GF-D8 (cell line): Measurements from ENCODE around the gene KIAA1328.
"Not testable (repeated sequence)": the region's sequence is repeated elsewhere in the genome, so short reads cannot be mapped to it uniquely, and the experiment has no call there.

ENCODE experiments used
- DNase-seq: peaks from one replicate; lab custom pipeline; 2025; lab: John Stamatoyannopoulos, UW

Gene KIAA1328

GRCh38 chr18:36887864-36888263, 58.9 kb downstream of the KIAA1328 start:
- no peak for DNase-seq

DNA sequence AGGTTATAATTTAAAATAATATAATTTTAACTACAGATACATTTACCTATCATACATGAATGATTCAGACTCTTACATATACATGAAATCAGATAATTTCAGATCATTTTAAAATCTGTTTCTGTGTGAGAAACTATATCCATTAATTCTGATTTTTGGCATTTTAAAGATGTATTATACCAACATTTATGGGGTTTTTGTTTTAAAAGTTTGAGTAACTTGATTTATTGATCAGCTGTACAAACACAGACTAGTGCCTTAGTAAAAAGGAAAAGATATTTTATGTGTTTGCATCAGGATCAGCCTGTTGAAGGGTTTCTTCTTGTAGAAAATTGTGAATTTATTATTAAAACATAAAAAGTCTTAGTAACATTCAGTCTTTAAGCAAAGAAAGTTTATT, 59.9 kb downstream of the KIAA1328 start:
- DNase-seq = no peak

DNA sequence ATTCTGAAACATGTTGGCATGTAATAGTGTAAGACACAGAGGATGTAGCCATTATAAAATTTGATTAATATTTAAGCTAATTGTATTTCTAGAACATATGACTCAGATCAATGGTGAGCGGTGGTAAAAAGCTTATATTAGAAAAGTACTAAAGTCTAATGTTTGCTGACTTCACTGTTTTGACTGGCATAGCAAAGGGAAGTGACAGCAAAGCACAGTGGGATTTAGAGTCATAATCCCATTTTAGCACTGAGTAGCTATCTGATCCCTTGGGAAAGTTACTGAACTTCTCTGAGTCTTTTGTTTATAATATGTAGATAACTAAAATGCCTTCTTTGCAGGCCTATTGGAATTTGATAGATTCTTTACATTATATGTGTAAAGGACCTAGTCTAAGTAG, 60.4 kb downstream of the KIAA1328 start:
- no peak for DNase-seq

DNA sequence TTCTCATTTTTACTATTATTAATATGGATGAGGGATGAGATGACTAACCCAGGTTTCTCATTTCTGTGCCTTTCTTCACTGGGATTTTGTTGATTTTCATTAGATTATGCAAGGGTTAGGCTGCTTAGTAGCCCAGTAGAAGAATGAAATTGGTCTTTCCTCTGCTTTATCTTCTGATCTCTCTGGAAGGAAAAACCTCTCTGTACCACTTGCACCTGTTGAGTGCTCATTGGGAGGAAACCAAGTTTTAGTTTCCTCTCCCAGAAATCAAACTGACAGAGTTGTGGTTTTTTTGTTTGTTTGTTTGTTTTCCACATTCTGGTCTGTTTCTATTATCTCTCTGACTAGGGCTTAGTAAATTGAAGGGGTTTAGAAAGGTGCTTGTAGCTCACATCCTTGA, 60.8 kb downstream of the KIAA1328 start:
- DNase-seq = no peak

DNA sequence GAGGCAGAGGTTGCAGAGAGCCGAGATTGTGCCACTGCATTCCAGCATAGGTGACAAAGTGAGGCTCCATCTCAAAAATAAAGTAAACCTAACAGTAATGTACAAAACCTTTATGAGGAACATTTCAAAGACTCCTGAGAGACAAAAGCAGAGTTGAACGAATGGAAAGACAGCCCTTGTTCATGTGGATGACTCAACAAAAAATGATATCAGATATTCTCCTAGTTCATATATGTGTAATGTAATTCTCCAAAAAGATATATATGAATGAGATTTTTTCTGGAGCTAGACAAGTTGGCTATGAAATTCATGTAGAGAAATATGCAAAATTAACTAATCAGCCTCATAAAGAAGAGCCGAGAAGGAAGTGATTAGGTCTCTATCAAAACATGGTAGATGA, 61.7 kb downstream of the KIAA1328 start:
- DNase-seq = no peak

DNA sequence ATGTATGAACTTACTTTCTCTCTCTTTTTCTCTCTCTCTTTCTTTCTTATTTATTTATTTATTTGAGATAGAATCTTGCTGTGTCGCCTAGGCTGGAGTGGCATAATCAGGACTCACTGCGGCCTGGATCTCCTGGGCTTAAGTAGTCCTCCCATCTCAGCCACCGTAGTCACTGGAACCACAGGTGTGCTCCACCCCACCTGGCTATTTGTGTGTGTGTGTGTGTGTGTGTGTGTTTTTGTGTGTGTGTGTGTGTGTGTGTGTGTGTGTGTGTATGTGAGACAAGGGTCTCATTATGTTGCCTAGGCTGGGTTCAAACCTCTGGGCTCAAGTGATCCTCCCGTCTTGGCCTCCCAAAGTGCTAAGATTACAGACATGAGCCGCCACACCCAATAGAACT, 64.3 kb downstream of the KIAA1328 start:
- no peak for DNase-seq

GRCh38 chr18:36895606-36896005, 66.7 kb downstream of the KIAA1328 start:
- no peak for DNase-seq

DNA sequence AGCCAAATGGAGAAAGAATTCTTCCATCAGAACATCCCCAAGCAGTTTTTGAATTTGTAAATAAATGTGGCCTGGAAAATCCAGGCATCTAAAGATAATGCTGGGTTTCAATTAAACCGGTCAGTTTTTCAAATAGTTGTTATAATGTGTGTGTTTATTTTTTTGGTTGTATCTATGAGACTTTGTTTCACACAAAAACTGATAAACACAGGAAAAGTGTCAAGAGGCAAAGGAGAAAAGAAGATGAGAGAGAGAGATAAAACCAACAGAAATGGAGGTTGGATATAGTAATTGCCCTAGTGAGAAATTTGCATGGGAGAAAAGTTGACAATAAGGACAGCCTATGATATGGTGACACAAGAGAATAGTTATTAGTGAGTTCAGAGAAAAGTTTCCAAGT, 68.3 kb downstream of the KIAA1328 start:
- no peak for DNase-seq

DNA sequence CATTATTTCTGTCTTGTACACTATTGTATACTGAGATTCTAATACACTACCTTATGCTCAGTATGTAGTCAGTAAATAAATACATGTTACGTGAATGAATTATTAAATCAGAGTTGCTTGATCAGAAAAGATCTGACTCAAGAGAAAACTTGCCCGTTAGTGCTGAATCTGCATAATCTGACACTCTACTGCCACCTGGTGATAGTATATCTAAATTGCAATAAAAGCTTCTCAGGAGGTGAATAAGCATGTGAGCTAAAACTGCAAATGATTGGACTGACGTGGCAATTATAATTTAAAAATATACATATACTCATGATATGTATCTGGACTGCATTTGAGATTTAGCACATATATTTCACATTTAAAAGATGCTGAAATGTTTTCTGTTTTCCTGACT, 70.4 kb downstream of the KIAA1328 start:
- peak; percentile 21 for DNase-seq

GRCh38 chr18:36900466-36900865, 71.5 kb downstream of the KIAA1328 start:
- no peak for DNase-seq

- DNase-seq = no peak
Measured at GRCh38 chr18:36901277-36901701, 72.4 kb downstream of the KIAA1328 start.

GRCh38 chr18:36903215-36903928, 74.4 kb downstream of the KIAA1328 start:
- DNase-seq = no peak

DNA sequence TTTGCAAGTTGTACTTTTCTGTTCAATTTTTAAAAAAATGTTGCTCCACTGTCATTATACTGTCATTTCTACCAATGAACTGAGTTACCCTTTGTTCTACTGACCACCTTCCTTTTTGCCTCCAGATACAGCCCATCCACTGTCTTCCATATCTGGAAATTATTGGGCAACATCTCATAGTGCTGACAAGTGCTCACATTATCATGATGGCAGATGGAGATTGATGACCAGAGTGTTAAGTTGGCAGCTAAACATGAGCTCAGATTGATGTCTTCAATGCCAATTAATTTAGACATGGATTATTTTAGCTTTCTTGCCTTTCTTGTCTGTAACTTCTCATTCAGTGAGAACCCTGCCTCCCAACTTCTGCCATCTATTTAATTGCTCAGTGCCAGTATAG, 76.6 kb downstream of the KIAA1328 start:
- no peak for DNase-seq

DNA sequence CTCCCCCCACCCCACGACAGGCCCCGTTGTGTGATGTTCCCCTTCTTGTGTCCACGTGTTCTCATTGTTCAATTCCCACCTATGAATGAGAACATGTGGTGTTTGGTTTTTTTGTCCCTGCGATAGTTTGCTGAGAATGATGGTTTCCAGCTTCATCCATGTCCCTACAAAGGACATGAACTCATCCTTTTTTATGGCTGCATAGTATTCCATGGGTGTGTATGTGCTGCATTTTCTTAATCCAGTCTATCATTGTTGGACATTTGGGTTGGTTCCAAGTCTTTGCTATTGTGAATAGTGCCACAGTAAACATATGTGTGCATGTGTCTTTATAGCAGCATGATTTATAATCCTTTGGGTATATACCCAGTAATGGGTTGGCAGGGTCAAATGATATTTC, 80.4 kb downstream of the KIAA1328 start:
- DNase-seq = not testable (repeated sequence)

DNA sequence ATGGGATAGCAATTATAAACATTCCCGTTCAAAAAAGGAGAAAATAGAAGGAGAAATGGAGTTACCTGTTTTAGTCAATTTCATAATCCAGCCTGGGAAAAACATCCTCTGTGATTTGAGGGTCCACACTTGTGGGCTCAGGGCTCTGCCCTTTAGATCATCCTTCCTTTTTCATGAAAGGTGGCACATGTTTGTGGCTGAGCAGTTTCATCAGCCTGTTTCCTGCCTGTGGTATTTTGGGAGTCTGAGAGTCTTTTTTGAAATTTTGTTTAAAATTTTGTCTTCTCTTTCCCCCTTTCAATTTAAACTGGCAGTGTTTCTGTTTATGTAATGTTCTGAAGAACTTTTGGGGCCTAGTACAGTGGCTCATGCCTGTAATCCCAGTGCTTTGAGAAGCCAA, 84.0 kb downstream of the KIAA1328 start:
- DNase-seq = peak; percentile 49

DNA sequence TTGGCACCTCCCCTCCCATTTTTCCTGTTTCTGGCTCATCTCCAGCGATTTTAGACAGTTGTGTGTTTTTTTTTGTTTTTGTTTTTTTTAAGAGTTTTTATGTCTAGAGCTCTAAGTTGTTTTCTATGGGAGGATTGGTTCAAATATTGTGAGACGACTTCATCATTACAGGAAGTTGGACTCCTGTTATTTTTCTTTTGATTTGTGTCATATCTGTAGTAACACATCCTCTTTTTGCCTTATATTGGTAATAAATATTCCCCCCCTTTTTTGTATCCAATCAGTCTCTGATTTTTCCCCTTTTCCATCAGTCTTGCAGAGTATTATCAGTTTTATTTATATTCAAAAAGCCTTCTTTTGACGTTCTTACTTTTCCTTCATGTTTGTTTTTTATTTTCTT, 89.0 kb downstream of the KIAA1328 start:
- DNase-seq = no peak

- DNase-seq = no peak
Measured at GRCh38 chr18:36929601-36930000, 100.7 kb downstream of the KIAA1328 start.

DNA sequence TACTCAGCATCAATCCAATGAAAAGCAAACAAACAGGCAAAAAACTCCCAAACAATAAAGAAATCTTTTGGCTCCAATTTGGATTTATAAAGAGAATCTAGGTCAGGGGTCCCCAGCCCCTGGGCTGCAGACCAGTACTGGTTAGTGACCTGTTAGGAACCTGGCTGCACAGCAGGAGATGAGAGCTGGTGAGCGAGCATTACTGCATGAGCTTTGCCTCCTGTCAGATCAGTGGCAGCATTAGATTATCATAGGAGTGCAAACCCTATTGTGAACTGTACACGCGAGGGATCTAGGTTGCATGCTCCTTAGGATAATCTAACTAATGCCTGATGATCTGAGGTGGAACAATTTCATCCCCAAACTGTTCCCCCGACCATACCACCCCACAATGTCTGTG, 102.2 kb downstream of the KIAA1328 start:
- DNase-seq = no peak

DNA sequence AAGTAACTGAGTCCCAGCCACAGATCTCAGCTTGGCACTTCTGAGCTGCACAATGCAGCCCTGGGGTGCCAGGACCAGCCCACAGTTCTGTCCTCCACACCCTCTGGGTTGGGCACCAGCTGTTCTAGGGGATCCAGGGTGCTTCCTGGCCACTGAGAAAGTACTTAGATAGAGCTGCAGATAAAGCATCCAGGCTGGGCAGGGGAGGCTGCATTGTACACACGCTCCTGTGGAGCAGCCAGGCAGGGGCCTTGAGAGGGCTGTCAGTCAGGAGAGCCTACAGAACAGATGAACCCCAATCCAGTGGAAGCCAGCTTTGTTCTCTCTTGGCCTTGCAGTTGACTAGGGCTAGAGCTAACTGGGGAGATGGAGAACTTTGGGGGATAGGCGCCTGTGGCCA, 104.6 kb downstream of the KIAA1328 start:
- no peak for DNase-seq

DNA sequence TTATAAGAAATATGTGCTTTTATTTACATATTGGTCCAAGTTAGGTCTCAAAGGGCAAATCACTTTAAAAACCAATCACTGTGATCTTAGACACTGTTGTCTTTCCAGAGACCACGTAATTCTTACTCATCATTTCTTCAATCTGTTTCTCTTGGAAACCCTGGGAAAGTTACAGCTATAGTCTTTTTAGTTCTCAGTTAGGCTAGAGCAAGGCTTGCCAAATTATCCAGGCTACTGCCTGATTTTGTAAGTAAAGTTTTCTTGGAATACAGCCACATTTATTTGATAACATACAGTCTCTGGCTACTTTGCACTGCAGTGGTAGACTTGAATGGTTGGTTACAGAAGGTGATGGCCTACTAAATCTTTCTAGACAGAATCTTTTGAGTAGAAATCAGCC, 106.0 kb downstream of the KIAA1328 start:
- no peak for DNase-seq

- DNase-seq = no peak
Measured at GRCh38 chr18:36942264-36942663, 113.3 kb downstream of the KIAA1328 start.

GRCh38 chr18:36947820-36948348, 119.0 kb downstream of the KIAA1328 start:
- DNase-seq = no peak

DNA sequence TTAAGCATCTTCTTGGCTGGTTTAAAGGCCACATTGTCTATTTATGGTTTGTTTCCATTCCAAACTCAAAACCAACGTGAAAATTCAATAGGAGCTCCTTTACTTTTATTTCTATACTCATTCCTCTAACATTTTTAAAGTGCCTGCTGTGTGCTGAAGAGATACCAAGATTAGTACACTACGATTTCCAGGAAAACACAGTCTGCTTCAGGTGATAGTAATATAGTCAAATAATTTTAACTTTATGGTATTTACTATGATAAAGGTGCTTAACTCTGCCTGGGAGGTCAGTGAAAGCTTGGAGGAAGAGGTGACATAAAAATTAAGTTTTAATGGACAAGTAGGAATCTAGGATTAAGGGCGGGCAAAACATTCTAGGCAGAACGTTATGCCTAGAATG, 121.4 kb downstream of the KIAA1328 start:
- no peak for DNase-seq

- no peak for DNase-seq
Measured at GRCh38 chr18:36950960-36951359, 122.0 kb downstream of the KIAA1328 start.
